HG03439 (cell line): ENCODE data around the gene ZDHHC3.

ENCODE experiments used
- ATAC-seq: cut with Tn5 transposase; IDR thresholded peaks from one replicate; pipeline ENCODE4 v1.9.1; 2021; ENCODE audit warnings: mild to moderate bottlenecking, moderate library complexity; ENCODE audit not compliant: unreplicated experiment

The ZDHHC3 gene

GRCh38 chr3:44930911-44931310 lies 45.1 kb downstream of the ZDHHC3 start:
- ATAC-seq, result no peak

GRCh38 chr3:44929782-44930181 lies 46.2 kb downstream of the ZDHHC3 start:
- ATAC-seq, result no peak

DNA sequence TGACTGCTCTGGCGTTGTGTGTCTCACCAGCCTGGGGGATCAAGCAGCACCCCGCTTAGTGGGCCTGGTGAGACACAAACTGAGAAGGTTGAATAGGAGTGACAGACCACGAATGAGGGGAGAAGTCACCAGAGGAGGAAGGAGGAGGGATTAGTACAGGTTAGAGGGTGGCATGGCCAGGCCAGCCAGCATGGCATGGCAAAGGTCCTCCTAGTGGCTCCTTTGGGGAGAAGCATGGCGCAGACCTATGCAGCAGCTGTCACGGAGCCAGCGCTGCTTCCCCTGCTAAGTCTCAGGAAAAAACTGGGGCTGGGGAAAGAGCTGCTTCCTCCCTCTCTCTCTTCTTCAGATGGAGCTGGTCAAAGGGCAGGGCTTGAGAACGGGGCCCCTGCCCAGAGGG lies 48.6 kb downstream of the ZDHHC3 start:
- ATAC-seq, result no peak

GRCh38 chr3:44926921-44927320 lies 49.1 kb downstream of the ZDHHC3 start:
- ATAC-seq, result no peak

GRCh38 chr3:44926172-44926571 lies 49.8 kb downstream of the ZDHHC3 start:
- no peak for ATAC-seq

DNA sequence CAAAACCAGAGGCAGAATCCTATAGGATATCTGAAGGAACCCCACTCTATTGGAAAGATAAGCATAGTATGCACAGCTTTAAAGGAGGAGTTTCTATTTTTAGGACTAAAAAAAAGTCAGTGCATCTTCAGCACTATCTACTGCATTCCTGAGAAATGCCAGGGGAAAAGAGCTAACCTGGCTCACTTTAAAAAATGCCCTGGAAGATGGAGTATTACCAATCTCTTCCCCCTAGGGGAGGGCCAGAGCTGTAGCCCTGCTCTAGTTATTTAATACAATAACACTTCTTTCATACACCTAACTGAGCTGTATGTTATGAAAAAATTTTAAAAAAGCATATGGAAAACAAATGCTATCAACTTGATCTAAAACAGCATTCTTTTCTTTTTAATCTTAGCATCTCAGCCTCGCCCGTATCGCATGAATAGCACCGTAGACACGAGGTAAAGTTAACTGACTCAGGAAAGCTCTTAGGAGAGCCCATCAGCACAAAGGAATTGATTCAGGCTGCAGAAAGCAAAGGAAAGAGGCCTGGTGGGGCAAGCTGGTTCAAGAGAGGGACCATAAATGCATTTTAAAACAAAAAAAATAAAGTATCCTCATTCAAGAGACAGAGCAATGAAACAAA lies 51.4 kb downstream of the ZDHHC3 start:
- ATAC-seq, result no peak

DNA sequence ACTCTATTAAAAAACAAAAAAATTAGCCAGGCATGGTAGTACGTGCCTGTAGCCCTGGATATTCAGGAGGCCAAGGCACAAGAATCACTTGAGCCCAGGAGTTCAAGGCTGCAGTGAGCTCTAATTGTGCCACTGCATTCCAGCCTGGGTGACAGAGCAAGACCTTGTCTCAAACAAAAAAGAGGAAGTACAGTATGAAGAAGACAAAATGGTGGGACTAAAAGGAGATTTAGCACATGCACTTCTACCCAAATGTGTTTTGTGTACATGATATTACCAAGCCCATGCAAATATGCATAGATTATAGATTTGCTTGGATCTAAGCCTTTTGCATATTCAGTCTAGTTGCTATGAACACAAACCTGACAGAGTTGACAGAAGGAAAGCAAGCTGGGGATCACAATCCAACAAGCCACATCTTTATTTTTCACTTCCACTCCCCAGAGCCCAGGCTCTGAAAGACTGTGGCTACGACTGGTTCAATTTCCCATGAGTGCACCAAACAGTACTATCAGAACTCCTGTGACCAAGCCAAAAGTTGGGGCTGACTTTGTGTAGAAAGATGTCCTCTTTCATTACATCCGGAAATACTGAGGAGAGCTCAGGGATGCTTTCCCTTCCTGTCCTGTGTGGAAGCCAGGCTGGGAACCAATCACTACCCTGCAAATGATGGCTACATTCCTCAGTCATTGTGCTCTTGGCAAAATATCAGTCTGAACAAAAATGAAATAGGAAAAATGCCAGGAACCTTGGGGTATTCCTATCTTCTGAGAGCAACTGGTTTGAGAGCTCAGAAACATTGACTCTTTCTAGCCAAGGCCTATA lies 52.1 kb downstream of the ZDHHC3 start:
- no peak for ATAC-seq

DNA sequence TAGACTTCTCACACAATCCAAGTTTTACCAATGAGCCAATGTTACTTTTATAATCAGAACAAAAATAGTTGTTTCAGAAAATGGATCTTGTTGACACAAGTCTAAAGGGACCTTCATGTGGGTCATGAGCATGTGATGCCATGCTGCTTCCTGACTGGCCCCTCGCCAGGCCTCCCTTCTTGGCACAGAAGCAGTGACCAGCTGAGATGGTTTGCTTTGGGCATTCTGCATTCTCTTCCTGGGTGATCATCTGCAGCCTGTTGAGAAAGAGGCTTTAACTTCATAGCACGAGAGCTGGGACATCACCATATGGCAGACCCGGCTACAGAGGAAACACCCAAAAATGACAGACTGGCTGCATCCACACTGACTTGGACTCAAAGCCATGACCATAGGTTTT lies 55.9 kb downstream of the ZDHHC3 start:
- no peak for ATAC-seq

DNA sequence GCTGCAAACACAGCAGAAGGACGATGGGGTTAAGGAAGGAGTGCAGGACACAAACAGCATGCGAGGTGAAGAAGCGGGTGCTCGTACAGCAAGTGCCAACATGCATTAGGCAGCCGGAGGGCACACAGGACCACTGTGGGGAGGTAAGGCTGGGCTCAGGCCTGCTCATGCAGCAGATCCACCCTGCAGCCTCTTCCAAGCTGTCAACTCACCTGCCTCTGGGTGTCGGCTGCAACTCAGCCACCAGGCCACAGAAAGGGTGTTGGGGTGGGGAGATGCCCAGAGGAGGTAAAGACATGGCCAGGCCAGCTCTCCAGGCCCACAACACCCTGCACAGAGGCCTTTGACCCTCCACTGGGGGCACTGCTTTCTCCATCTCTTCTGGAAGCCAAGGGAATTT lies 57.4 kb downstream of the ZDHHC3 start:
- ATAC-seq, result no peak

GRCh38 chr3:44918087-44918486 lies 57.9 kb downstream of the ZDHHC3 start:
- no peak for ATAC-seq

DNA sequence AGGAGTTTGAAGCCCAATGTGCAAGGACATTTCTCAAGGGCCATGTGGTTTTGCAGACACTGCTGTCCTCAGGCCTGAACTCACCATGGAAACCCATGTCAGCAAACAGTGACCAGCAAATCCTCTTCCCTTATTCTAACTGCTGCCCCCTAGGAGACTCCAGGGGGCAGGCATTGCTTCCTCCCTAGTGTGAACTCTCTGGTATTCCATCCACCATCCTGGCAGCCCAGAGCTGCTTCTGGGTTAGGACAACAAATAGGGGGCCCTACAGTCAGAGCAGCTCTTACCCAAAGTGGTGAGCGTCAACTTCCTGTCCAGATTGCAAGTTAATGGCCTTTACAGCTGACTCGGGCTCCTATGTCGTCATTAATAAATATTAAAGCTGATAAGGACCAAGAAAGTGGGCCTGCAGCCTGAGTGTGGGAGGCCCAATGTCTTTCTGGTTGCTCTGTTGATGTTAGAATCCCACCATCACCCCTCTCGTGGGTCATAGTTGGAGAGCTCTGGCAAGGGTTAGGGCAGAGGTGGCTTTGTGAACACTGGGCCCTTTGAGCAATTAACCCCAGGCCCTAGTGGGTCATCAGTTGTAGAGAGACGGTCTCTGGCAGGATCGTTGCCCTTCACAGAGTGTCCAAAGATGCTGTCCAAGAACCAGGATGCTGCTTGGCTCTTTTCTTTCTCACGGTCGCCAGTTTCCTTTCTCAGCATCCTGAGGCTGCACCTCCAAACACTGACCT lies 60.1 kb downstream of the ZDHHC3 start:
- ATAC-seq, result no peak

- ATAC-seq, result no peak
Observed at GRCh38 chr3:44914936-44915335, 61.0 kb downstream of the ZDHHC3 start.

DNA sequence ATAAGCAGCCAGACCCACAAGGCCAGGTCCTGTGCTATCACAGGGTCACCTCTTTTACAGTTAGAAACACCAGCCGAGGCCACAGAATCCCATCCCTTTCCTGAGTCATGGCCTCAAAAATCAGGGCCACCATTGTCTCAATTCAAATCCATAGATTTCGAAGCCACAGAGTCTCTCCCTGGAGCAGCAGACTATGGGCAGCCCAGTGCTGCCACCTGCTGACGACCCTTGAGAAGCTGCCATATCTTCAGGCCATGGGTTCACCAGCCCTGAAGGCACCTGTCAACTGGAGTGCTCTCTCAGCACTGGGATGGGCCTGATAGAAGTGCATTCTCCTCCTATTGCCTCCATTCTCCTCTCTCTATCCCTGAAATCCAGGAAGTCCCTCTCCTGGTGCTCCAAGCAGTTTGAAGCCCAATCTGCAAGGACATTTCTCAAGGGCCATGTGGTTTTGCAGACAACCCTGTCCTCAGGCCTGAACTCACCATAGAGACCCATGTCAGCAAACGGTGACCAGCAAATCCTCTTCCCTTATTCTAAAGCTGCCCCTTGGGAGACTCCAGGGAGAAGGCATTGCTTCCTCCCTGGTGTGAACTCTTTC lies 62.0 kb downstream of the ZDHHC3 start:
- no peak for ATAC-seq

- ATAC-seq, result no peak
Observed at GRCh38 chr3:44910693-44911092, 65.3 kb downstream of the ZDHHC3 start.

DNA sequence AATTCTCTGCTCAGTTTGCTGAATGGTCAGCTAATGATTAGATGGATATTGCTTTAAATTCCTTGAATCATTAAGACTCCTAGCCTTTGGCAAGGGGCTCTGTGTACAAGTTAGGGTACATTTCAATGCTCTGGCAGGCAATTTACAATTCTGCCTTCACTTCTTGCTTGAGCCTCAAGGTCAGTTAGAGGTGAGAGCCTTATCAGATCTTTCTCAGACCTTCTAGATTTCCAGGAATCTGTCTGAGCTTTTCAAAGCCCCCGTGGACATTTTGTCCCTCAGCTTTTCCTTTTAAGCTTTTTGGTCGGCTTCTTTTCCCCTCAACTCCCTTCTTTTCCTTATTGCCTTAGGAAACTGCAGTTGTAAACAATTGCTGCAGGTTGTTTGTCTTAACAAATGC lies 66.9 kb downstream of the ZDHHC3 start:
- ATAC-seq, result no peak

DNA sequence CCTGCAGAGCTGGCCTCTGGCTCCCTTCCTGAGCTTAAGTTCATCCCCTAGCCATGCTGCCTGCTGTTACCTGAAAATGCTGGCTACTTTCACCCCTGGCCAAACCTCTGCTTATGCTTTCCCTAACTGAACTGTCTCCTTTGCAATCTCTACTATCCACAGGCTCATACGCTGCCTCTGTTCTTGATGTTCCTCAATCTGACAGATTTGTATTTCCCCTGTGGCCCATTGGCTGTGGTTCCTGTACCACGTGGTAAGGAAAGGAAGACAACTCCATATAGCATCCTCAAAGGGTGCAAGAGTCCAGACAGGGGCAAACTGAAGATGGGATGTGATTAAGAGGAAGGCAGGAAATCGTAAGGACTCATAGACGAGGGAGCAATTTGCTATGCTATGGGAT lies 68.4 kb downstream of the ZDHHC3 start:
- no peak for ATAC-seq

GRCh38 chr3:44906997-44907396 lies 69.0 kb downstream of the ZDHHC3 start:
- no peak for ATAC-seq

DNA sequence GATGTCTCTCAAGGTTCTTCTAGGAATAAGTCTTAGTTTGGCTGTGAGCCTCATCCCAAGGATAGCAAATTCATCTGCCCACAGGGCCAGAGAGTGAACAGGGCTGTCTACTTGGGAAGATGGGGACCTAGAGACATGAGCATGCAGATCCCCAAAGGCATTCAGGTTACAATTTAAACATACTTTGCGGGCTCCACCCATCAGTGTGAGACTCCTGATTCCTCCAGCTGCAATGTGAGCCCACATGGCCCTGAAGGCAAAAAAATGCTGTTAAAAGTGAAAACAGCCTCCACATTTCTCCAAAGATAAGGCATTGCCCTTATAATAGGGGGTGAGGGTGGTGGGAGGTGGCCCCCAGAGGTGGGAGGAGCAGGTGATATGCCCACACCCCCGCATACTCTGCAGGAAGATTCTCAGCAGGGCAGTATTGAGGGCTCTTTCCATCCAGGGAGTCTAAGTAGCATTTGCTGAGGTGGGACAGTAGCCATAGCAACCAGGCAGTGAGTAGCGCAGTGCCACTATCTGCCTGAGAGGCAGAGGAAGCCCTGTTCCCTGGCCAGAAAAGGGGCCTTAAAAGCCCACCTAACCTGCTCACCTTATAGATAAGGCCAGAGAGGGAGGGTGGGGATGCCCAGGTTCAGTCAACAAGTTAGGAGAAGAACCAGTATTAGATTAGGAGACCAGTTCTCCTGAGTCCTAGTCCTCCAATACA lies 70.4 kb downstream of the ZDHHC3 start:
- ATAC-seq, result no peak

DNA sequence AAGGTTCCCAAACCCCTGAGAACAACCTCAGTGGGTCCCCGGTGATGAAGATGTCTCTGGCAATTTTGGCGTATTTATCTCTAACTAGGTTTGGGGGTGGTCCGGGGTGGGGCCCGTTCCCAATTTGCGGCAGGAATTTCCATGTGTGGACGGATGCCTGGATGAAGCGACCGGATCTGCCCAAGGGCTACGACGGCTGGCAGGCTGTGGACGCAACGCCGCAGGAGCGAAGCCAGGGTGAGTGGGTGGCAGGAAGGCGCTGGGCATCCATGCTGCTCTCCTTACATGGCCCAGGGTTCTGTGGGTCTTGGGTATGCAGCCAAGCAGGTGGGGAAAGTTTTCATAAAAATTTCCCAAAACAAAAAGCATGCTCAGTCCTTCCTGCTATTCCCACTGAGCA lies 72.2 kb downstream of the ZDHHC3 start:
- no peak for ATAC-seq

DNA sequence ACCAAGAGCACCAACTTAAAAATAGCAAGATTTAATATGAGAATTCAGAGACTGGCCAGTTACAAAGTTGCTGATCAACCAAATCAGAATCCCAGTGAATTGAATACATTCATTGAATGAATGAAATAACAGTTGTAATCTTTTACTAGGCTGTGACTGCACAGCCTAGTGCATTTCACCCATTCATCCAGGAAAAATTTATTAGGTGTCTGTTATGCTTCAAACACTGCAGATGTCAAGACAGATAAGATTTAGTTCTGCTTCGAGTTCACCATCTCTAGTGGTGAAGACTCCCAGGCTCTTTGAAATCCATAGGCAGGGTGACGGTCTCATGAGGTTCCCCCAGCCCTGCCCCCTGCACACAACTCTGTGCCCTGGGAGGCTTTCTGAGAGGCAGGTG lies 72.7 kb downstream of the ZDHHC3 start:
- ATAC-seq, result no peak

GRCh38 chr3:44902628-44903027 lies 73.3 kb downstream of the ZDHHC3 start:
- ATAC-seq, result no peak
